Melanocyte of skin (primary cell): ENCODE data around the gene PRG3. TPM values are rescaled to one million over a fixed set of nuclear protein-coding genes. Genes with fewer than 3 reads are reported as not detected.

Experiments used
- total RNA-seq, 2 donors: library from RNA; depleted of rRNA; stranded (reverse); fragments of >200 nt; gene quantifications; 2 replicates each; pipeline ENCODE4 v1.2.3, GENCODE V29; 2012

Gene PRG3
- not detected for total RNA-seq

GRCh38 chr11:57380975-57381374 is at the start of gene PRG3:
Gene PRG3 (minus strand): TSS chr11:57381150. CDS start chr11:57380708, 442 bp downstream.

GRCh38 chr11:57426929-57427726 is 46.2 kb upstream of the PRG3 start, which contains the start of gene SLC43A3:
Gene SLC43A3 (minus strand): TSS chr11:57427121. CDS start chr11:57426172, 949 bp downstream.

GRCh38 chr11:57390535-57390934 is 9.6 kb upstream of the PRG3 start, which contains the start of gene PRG2:
Gene PRG2 (minus strand): TSS chr11:57390650. CDS start chr11:57389944, 706 bp downstream.

GRCh38 chr11:57338142-57338541 is 42.8 kb downstream of the PRG3 start, which contains the start of gene P2RX3:
Gene P2RX3 (plus strand): TSS chr11:57338352. CDS start chr11:57338551, 199 bp downstream.

GRCh38 chr11:57335343-57336110 is 45.4 kb downstream of the PRG3 start, which contains the start of gene SSRP1:
Gene SSRP1 (minus strand): TSS chr11:57335892. CDS start chr11:57335121, 771 bp downstream.

Other genes with a start within 250 kb of the PRG3 start
- not detected for gene LRRC55, start 199.2 kb downstream of the PRG3 start, total RNA-seq
- gene APLNR, start 143.9 kb downstream of the PRG3 start, total RNA-seq = not detected
- gene TNKS1BP1, start 56.2 kb downstream of the PRG3 start, total RNA-seq = 10 to 100 TPM; 20.3 to 22.7 TPM
- 10 to 100 TPM; 47.5 to 78.9 TPM for gene SSRP1, start 45.3 kb downstream of the PRG3 start, total RNA-seq
- not detected for gene P2RX3, start 42.8 kb downstream of the PRG3 start, total RNA-seq
- under 1 TPM; under 0.01 to 0.69 TPM for gene PRG2, start 9.5 kb upstream of the PRG3 start, total RNA-seq
- gene SLC43A3, start 46.0 kb upstream of the PRG3 start, total RNA-seq = 100 to 1,000 TPM; 319 to 645 TPM
- gene RTN4RL2, start 79.4 kb upstream of the PRG3 start, total RNA-seq = under 1 TPM; under 0.01 to 0.67 TPM
- 10 to 100 TPM in 1 of 2 donors, 1 to 10 TPM in 1; 5.2 to 17.0 TPM for gene SLC43A1, start 134.6 kb upstream of the PRG3 start, total RNA-seq
- 10 to 100 TPM; 19.6 to 72.9 TPM for gene TIMM10, start 149.6 kb upstream of the PRG3 start, total RNA-seq
- gene SMTNL1, start 156.4 kb upstream of the PRG3 start, total RNA-seq = not detected
- gene UBE2L6, start 186.5 kb upstream of the PRG3 start, total RNA-seq = 100 to 1,000 TPM; 169 to 295 TPM
- gene SERPING1, start 216.5 kb upstream of the PRG3 start, total RNA-seq = 1 to 10 TPM; 8.3 to 8.9 TPM